Liver (tissue), 9 donors: ENCODE measurements around the gene PIGL. TPM values are rescaled to one million over a fixed set of nuclear protein-coding genes. Genes with fewer than 3 reads are reported as not detected.

Experiments used
- DNase-seq: peaks from one replicate; pipeline ENCODE4 v3.0.0-alpha.2; 2017; ENCODE audit warnings: low spot score
- H3K27ac ChIP-seq, 2 donors: one replicate each; pipeline ENCODE4 v1.7.0; 2013; ENCODE audit warnings: inconsistent platforms in 2 of 2, low read length in 2 of 2, control low read depth in 1 of 2, low read depth in 1 of 2, mild to moderate bottlenecking in 1 of 2
- H3K27me3 ChIP-seq, 4 donors: one replicate each; pipeline versions ENCODE4 v1.6.1 to v1.7.0; 2013; ENCODE audit warnings: low read length in 3 of 4, inconsistent platforms in 1 of 4, mild to moderate bottlenecking in 1 of 4, moderate library complexity in 1 of 4; ENCODE audit not compliant: control insufficient read depth in 4 of 4, insufficient read depth in 4 of 4
- H3K36me3 ChIP-seq, 4 donors: one replicate each; pipeline versions ENCODE4 v1.6.1 to v1.7.0; 2013; ENCODE audit warnings: low read length in 3 of 4, mild to moderate bottlenecking in 3 of 4, low read depth in 1 of 4, moderate library complexity in 1 of 4; ENCODE audit not compliant: control insufficient read depth in 4 of 4, insufficient read depth in 3 of 4
- H3K4me1 ChIP-seq, 4 donors: one replicate each; pipeline versions ENCODE4 v1.6.1 to v1.7.0; 2013; ENCODE audit warnings: low read length in 3 of 4, mild to moderate bottlenecking in 3 of 4, moderate library complexity in 1 of 4; ENCODE audit not compliant: control insufficient read depth in 4 of 4, insufficient read depth in 4 of 4
- H3K4me3 ChIP-seq, 3 donors: one replicate each; pipeline versions ENCODE4 v1.6.1 to v1.7.0; 2013; ENCODE audit warnings: low read length in 3 of 3, control low read depth in 1 of 3, low read depth in 1 of 3, mild to moderate bottlenecking in 1 of 3
- H3K9ac ChIP-seq, 2 donors: one replicate each; pipeline ENCODE4 v1.7.0; 2013; ENCODE audit warnings: low read length in 2 of 2, mild to moderate bottlenecking in 2 of 2, moderate library complexity in 2 of 2, control low read depth in 1 of 2, low read depth in 1 of 2
- H3K9me3 ChIP-seq, 4 donors: one replicate each; pipeline versions ENCODE4 v1.6.1 to v1.7.0; 2013; ENCODE audit warnings: low read length in 3 of 4; ENCODE audit not compliant: control insufficient read depth in 4 of 4
- ATF3 ChIP-seq: IDR thresholded peaks from 2 replicates; pipeline ENCODE4 v1.6.1; 2016; ENCODE audit warnings: antibody characterized with exemption
- CTCF ChIP-seq: fragments of 150-350 bp; IDR thresholded peaks from 2 replicates; pipeline ENCODE4 v1.5.1; 2017; ENCODE audit warnings: improper control_type of control experiment, low read depth, low read length; ENCODE audit not compliant: missing input control
- EGR1 ChIP-seq, 2 donors: IDR thresholded peaks; 2 replicates each; pipeline ENCODE4 v1.6.1; 2016 to 2018; ENCODE audit warnings: antibody characterized with exemption in 2 of 2, low read depth in 2 of 2
- FOXA2 ChIP-seq: IDR thresholded peaks from 2 replicates; pipeline ENCODE4 v1.6.1; 2016; ENCODE audit warnings: antibody characterized with exemption
- GABPA ChIP-seq, 2 donors: IDR thresholded peaks in 1 of 2; conservative IDR thresholded peaks in 1 of 2; 2 replicates each; pipeline ENCODE4 v1.6.1; 2016; ENCODE audit warnings: antibody characterized with exemption in 2 of 2, mild to moderate bottlenecking in 1 of 2, moderate library complexity in 1 of 2
- HNF4A ChIP-seq, 2 donors: conservative IDR thresholded peaks; 2 replicates each; pipeline ENCODE4 v1.6.1; 2016; ENCODE audit warnings: antibody characterized with exemption in 2 of 2, mild to moderate bottlenecking in 2 of 2
- HNF4G ChIP-seq: IDR thresholded peaks from 2 replicates; pipeline ENCODE4 v1.6.1; 2016; ENCODE audit warnings: antibody characterized with exemption
- JUND ChIP-seq, 2 donors: IDR thresholded peaks; 2 replicates each; pipeline ENCODE4 v1.6.1; 2016; ENCODE audit warnings: antibody characterized with exemption in 2 of 2
- NR2F2 ChIP-seq: IDR thresholded peaks from 2 replicates; pipeline ENCODE4 v1.6.1; 2016; ENCODE audit warnings: antibody characterized with exemption
- RAD21 ChIP-seq, 2 donors: IDR thresholded peaks; 2 replicates each; pipeline ENCODE4 v1.6.1; 2016; ENCODE audit warnings: antibody characterized with exemption in 2 of 2, mild to moderate bottlenecking in 2 of 2
- REST ChIP-seq: IDR thresholded peaks from 2 replicates; pipeline ENCODE4 v1.6.1; 2016; ENCODE audit warnings: antibody characterized with exemption, mild to moderate bottlenecking
- SP1 ChIP-seq: IDR thresholded peaks from 2 replicates; pipeline ENCODE4 v1.6.1; 2018; ENCODE audit warnings: antibody characterized with exemption, mild to moderate bottlenecking
- TAF1 ChIP-seq: conservative IDR thresholded peaks from 2 replicates; pipeline ENCODE4 v1.6.1; 2016; ENCODE audit warnings: antibody characterized with exemption, mild to moderate bottlenecking
- ZBTB33 ChIP-seq: IDR thresholded peaks from 2 replicates; pipeline ENCODE4 v1.6.1; 2016; ENCODE audit warnings: antibody characterized with exemption
- WGBS: extraction: QIAGEN DNeasy Blood & Tissue Kit; methylation state at CpG from one replicate; pipeline ENCODE4 v1.1.7; 2013; 5-methylcytosine and 5-hydroxymethylcytosine counted together
- polyA plus RNA-seq, 2 donors: library from polyadenylated mRNA; stranded (reverse) in 1 of 2; unstranded in 1 of 2; fragments of 200-250 nt in 1 of 2; fragments of >200 nt in 1 of 2; fragmentation: Nextera tagmentation in 1 of 2; extraction: Ambion mirVana in 1 of 2; gene quantifications; one replicate each; pipeline versions ENCODE4 v1.2.1 to v1.2.3, GENCODE V29; 2013 to 2015
- total RNA-seq, 2 donors: library from RNA; depleted of rRNA; stranded (reverse); fragments of >200 nt; gene quantifications; one replicate each; pipeline ENCODE4 v1.2.3, GENCODE V29; 2014
- donor health status: healthy.
- donor health status: healthy.
- donor health status: healthy.
- donor health status: healthy.
- donor health status: healthy.

The PIGL gene
- total and polyA plus RNA-seq, 4 donors = 6.7 to 34.7 (median 14.7) TPM

- TF ChIP-seq JUND (IDR thresholded peaks at IDR 0.05) = peak in 1 of 2 donors; percentile 18
- no peak for TF ChIP-seq ATF3
- TF ChIP-seq NR2F2 = no peak
- no peak for TF ChIP-seq GABPA (IDR thresholded peaks at IDR 0.05 in 1 of 2, conservative IDR thresholded peaks at IDR 0.05 in 1 of 2)
- TF ChIP-seq ZBTB33 = no peak
Measured at GRCh38 chr17:16339959-16340358, 122.9 kb downstream of the PIGL start (continued).

- TF ChIP-seq HNF4A (conservative IDR thresholded peaks at IDR 0.05) = no peak
- TF ChIP-seq CTCF = no peak
- TF ChIP-seq RAD21 (IDR thresholded peaks at IDR 0.05) = no peak
- no peak for TF ChIP-seq TAF1
- TF ChIP-seq EGR1 (IDR thresholded peaks at IDR 0.05; ENCODE audit: low read depth in 2 of 2) = no peak
- TF ChIP-seq HNF4G = no peak
- Histone ChIP-seq H3K36me3 (peaks cover 0 to 21% (median 11%) of the 10 kb centered on the region in 4 donors), H3K9me3 (no peaks in the 10 kb centered on the region), H3K4me1 (peaks cover 0 to 3% (median 0%) of the 10 kb centered on the region in 4 donors), H3K27me3 (no peaks in the 10 kb centered on the region), H3K9ac (no peak overlapping the region), H3K27ac (no peak overlapping the region), H3K4me3 (no peak overlapping the region)
- WGBS = 94% methylated on average over 4 of the region's 4 CpGs
- no peak for DNase-seq
Measured at GRCh38 chr17:16342979-16343378, 126.0 kb downstream of the PIGL start.

GRCh38 chr17:16343569-16343968 is 126.6 kb downstream of the PIGL start:
- H3K4me3 ChIP-seq = no peak overlapping the region
- 91% methylated on average over 3 of the region's 3 CpGs for WGBS
- no peaks in the 10 kb centered on the region for H3K27me3 ChIP-seq
- no peak overlapping the region for H3K9ac ChIP-seq
- TF ChIP-seq SP1 (no peak), GABPA (IDR thresholded peaks at IDR 0.05 in 1 of 2, conservative IDR thresholded peaks at IDR 0.05 in 1 of 2) (no peak), JUND (IDR thresholded peaks at IDR 0.05) (no peak), FOXA2 (no peak), RAD21 (IDR thresholded peaks at IDR 0.05) (no peak), HNF4A (conservative IDR thresholded peaks at IDR 0.05) (no peak), REST (no peak)
- peaks cover 0 to 3% (median 0%) of the 10 kb centered on the region in 4 donors for H3K4me1 ChIP-seq
- H3K27ac ChIP-seq = no peak overlapping the region
- H3K36me3 ChIP-seq = peaks cover 0 to 22% (median 12%) of the 10 kb centered on the region in 4 donors
- DNase-seq = no peak
- no peaks in the 10 kb centered on the region for H3K9me3 ChIP-seq
